NCI-H1930 (cell line): ENCODE results near the gene TTC16.

Source experiments
- DNase-seq, 2 experiments: peaks; one replicate each; lab custom pipeline; 2025; lab: John Stamatoyannopoulos, UW

Gene TTC16

DNA sequence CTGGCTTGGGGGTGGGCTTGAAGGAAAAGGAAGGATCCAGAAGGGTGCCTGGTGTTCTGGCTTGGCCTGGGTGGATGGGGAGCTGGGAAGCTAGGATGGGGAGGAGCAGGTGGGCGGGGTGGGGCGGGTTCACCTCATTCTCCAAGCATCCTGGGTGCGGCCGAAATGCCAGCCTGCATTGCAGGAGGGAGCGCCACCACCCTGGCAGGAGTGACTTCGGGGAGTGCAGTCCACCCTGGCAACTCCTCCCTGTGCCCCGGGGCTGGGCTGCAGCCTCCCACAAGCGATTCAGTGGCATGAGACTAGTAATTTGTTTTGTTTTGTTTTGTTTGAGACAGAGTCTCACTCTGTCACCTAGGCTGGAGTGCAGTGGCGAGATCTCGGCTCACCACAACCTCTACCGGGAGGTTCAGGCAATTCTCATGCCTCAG is 5.5 kb downstream of the TTC16 start:
- DNase-seq: no peak

GRCh38 chr9:127722055-127722745 is 6.3 kb downstream of the TTC16 start:
- no peak for DNase-seq

DNA sequence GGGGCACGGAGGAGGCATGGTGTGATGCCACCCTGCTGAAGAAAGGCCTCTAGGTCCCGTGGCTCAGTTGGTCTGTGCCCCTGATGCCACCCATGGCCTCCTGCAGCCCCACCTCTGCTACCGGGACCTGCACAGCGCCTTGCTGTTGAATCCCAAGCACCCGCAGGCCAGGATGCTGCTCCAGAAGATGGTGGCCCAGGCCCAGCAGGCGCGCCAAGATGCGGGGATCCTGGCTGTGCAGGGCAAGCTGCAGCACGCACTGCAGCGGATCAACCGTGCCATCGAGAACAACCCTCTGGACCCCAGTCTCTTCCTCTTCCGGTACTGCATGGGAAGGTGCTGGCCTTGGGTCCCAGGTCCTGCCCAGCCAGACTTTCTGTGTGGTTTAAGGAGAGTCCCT is 7.1 kb downstream of the TTC16 start:
- DNase-seq: no peak

- DNase-seq: no peak
These were observed 7.6 kb downstream of the TTC16 start for GRCh38 chr9:127723444-127723843.

DNA sequence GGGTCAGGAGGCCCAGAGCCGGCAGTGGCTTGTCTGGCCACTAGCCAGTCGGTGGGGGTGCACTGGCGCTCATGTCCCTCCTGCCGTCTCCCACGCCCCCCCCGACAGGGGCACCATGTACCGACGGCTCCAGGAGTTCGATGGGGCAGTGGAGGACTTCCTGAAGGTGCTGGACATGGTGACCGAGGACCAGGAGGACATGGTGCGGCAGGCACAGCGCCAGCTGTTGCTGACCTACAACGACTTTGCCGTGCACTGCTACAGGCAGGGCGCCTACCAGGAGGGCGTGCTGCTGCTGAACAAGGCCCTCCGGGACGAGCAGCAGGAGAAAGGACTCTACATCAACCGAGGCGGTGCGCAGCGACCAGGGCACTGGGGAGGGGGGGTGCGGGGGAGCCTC is 8.1 kb downstream of the TTC16 start:
- DNase-seq: no peak

- DNase-seq: no peak
These were observed 11.0 kb downstream of the TTC16 start for GRCh38 chr9:127726871-127727270.

- no peak for DNase-seq
These were observed 12.9 kb downstream of the TTC16 start for GRCh38 chr9:127728808-127729207.

- DNase-seq: no peak
These were observed 13.8 kb downstream of the TTC16 start for GRCh38 chr9:127729522-127730256.

GRCh38 chr9:127730262-127730661 is 14.4 kb downstream of the TTC16 start:
- no peak for DNase-seq

DNA sequence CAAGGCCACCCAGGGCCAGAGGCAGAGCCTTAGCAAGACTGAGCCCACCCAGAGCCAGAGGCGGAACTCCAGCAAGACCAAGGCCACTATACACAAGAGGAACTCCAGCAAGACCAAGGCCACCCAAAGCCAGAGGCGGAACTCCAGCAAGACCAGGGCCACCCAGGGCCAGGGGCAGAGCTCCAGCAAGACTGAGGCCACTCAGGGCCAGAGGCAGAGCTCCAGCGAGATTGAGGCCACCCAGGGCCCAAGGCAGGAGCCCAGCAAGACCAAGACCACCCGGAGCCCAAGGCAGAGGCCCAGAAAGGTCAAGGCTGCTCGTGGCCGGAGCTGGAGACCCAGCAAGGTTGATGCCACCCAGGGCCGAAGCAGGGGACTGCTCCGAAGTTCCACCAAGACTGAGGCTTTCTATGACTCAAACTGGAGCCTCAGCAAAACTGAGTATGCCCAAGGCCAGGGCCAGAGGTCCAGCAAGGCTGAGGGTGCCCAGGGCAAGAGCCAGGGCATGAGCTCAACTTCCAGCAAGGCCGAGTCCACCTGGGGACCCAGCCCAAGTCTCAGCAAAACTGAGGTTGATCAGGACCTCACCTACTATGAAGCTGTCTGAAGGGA is 15.0 kb downstream of the TTC16 start:
- DNase-seq: no peak

DNA sequence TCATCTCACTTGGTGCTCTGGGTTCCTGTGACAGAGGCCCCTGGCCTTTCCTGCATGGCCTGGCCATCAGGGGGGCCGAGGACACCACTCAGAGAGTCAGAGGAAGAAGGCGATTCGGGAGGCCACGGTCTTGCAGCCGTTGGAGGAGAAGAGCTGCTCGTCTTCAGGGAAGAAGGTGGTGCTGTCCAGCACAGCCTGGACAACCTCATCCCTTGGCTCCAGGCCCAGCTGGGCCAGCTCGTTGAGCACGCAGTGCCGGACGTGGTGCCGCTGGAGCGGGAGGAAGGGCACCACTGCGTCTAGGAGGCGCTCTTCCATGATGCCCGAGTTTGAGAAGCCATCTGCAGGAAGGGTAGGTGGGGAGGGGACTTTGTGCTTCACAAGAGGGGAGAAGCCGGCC is 16.1 kb downstream of the TTC16 start:
- DNase-seq: no peak

- no peak for DNase-seq
These were observed 16.6 kb downstream of the TTC16 start for GRCh38 chr9:127732444-127732843.

DNA sequence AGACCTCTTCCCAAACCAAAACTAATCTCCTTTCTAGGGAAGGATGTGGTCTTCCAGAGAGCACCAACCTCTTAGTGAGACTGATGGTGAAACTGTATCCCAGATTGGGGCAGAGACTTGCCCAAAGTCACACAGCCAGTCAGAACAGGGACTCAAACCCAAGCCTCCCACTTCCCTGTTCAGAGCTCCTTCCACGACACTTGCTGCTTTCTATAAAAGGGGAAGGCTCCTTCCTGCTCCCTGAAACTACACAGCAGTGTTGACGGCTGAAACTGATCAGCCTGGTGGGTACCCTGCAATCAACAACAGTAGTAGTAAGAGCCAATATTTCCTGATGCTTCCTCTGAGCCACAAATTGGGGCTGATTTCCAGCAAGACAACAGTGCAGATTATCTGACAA is 17.7 kb downstream of the TTC16 start:
- DNase-seq: no peak

- DNase-seq: no peak
These were observed 18.4 kb downstream of the TTC16 start for GRCh38 chr9:127734247-127734746.

- peak; percentile 95 to 96 for DNase-seq
These were observed 19.1 kb downstream of the TTC16 start, which contains the start of gene TOR2A for GRCh38 chr9:127734747-127735529. Gene TOR2A, minus strand, starts transcription at chr9:127735294. Its CDS starts 24 bp downstream, at chr9:127735270.

DNA sequence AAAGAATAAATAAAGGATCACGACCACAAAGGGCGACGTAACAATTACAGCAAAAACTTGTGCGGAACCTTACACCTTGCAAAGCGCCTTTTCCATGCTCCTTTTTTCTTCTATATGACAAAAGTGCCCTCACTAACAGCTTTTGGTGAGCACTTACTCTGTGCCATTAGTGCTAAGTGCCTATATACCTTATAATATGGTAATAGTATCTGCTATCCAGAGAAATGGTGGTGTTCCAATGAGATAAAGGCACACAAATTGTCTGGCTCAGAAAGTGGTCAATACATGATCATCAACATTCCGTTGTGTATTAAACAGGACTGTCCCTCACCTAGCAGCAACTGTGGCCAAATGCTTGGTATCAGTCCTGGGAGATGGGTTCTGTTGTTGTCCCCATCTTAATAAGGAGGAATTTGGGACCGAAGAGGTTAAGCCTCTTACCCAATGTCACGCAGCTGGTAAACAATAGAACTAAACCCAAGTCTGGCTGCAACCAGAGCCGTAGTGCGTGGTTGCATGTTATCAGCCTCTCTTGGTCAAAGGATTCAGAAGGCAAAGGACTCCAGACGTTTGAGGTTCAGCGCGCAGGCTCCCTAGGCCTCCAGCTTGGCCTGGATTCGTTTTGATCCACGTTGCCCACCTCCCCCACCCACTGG is 19.8 kb downstream of the TTC16 start:
- no peak for DNase-seq

DNA sequence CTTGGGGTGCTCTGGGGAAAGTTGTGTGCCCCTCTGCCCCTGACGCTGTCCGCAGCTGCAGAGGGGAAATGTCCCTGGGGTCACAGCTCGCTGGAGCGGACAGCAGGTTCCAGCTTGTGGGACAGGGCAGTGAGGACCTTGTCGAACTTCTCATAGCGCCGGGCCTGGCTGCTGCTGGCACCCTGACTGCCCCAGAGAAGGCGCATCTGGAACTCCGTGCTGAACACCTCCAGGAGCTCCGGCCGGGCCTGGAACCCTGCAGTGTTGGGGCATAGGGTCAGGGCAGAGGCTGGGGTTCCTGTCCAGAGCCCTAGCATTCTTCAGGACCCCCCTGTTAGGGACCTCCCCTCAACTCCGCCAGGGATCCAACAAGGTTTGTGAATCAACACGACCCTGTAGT is 22.8 kb downstream of the TTC16 start:
- DNase-seq: no peak

GRCh38 chr9:127739614-127740330 is 23.9 kb downstream of the TTC16 start:
- DNase-seq: no peak

- DNase-seq: no peak
These were observed 26.1 kb downstream of the TTC16 start for GRCh38 chr9:127741831-127742434.

DNA sequence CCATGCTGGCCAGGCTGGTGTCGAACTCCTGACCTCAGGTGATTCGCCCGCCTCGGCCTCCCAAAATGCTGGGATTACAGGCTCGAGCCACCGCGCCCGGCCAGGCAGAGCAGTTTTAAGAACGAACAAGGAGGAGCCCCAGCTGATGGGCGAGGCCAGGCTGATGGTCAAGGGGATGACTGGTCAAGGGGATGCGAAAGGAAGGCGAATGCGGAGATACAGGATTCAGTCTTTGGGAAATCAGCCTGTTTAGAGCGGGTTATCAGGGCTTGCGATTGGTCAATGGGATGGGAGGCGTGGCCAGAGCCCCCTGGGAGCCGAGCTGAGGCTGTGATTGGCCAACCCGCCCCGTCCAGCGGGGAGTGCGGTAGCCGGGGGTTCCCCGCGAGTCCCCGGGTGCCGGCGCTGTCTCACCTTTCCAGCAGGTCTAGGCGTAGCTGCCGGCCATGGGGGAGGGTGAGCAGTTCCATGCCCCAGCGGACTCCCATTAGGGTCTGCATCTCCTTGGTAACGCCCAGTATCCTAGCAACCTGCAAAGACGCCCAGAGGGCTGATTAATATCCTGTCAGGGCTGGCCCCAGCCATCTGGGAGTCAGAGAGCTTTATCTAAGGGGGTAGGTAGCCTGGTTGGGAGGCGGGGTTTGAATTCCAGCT is 26.7 kb downstream of the TTC16 start:
- no peak for DNase-seq
